Hippocampal formation (tissue), 2 donors: ENCODE results near the gene DNMBP.

Source experiments
- DNase-seq, 2 donors: peaks; one replicate each; lab custom pipeline; 2025; lab: John Stamatoyannopoulos, UW

Gene DNMBP

GRCh38 chr10:99827936-99828335, 181.8 kb downstream of the DNMBP start:
- no peak for DNase-seq
